Aorta (tissue), 5 donors: ENCODE measurements around the gene CACNB4. TPM values are rescaled to one million over a fixed set of nuclear protein-coding genes. Genes with fewer than 3 reads are reported as not detected.

Experiments
- ATAC-seq: fragments of 200-7000 bp; cut with Tn5 transposase; one replicate; pipeline ENCODE4 v1.9.1; 2022; ENCODE audit warnings: moderate library complexity; ENCODE audit not compliant: low FRiP score
- DNase-seq, 2 donors: peaks; one replicate each; pipeline ENCODE4 v3.0.0-alpha.2; 2020
- H3K27ac ChIP-seq, 2 donors: one replicate each; pipeline ENCODE4 v1.5.1; 2013; ENCODE audit warnings: low read length in 2 of 2, mild to moderate bottlenecking in 2 of 2, moderate library complexity in 2 of 2, control low read depth in 1 of 2, inconsistent platforms in 1 of 2, low read depth in 1 of 2
- H3K27me3 ChIP-seq, 2 donors: one replicate each; pipeline ENCODE4 v1.6.1; 2013; ENCODE audit warnings: control low read depth in 1 of 2, low read length in 1 of 2, mild to moderate bottlenecking in 1 of 2, moderate library complexity in 1 of 2; ENCODE audit not compliant: insufficient read depth in 2 of 2, control insufficient read depth in 1 of 2
- H3K36me3 ChIP-seq, 2 donors: one replicate each; pipeline ENCODE4 v1.6.1; 2013; ENCODE audit warnings: control low read depth in 1 of 2, low read length in 1 of 2, mild to moderate bottlenecking in 1 of 2; ENCODE audit not compliant: insufficient read depth in 2 of 2, control insufficient read depth in 1 of 2
- H3K4me1 ChIP-seq, 2 donors: one replicate each; pipeline ENCODE4 v1.6.1; 2013; ENCODE audit warnings: low read length in 2 of 2, control low read depth in 1 of 2, mild to moderate bottlenecking in 1 of 2, moderate library complexity in 1 of 2; ENCODE audit not compliant: insufficient read depth in 2 of 2, control insufficient read depth in 1 of 2
- H3K4me3 ChIP-seq, 2 donors: one replicate each; pipeline ENCODE4 v1.5.1; 2013; ENCODE audit warnings: low read length in 2 of 2, control low read depth in 1 of 2, mild to moderate bottlenecking in 1 of 2
- H3K9me3 ChIP-seq: one replicate; pipeline ENCODE4 v1.6.1; 2013; ENCODE audit warnings: mild to moderate bottlenecking, low read length; ENCODE audit not compliant: control insufficient read depth
- WGBS, 2 donors: extraction: QIAGEN DNeasy Blood & Tissue Kit; methylation state at CpG; one replicate each; pipeline ENCODE4 v1.1.7; 2013; 5-methylcytosine and 5-hydroxymethylcytosine counted together
- intact Hi-C, 2 donors: fragments of 100-400 bp; cut with DNase I; formaldehyde crosslinking; loops; one replicate each; pipeline versions ENCODE4 v1.14.2 to v1.15.0; 2022
- polyA plus RNA-seq, 2 donors: library from polyadenylated mRNA; stranded (reverse); fragments of 200-250 nt; gene quantifications; one replicate each; pipeline ENCODE4 v1.2.3, GENCODE V29; 2013
- total RNA-seq, 2 donors: library from RNA; stranded (reverse); fragmentation: NEBNext Ultra II Directional; extraction: Animal tissue kit (Norgen Biotek cat#: 25700); gene quantifications; one replicate each; pipeline ENCODE4 v1.2.1, GENCODE V29; 2021
- donor health status: healthy with polysubstance abuse.
- donor health status: Bipolar disorder and iron deficiency.
- donor health status: DM: no; HTN: no; CAD: no.
- donor health status: DM: no; HTN: no; CAD: no.
- donor health status: DM: yes; HTN: yes; CAD: no.

Gene CACNB4
- total and polyA plus RNA-seq, 4 donors = 1.2 to 14.3 (median 3.2) TPM

GRCh38 chr2:152078662-152079061 is 20.2 kb downstream of the CACNB4 start:
- no peaks in the 10 kb centered on the region for H3K4me1 ChIP-seq
- no peaks in the 10 kb centered on the region for H3K9me3 ChIP-seq
- ATAC-seq = no peak
- H3K36me3 ChIP-seq = no peaks in the 10 kb centered on the region
- no peaks in the 10 kb centered on the region for H3K27me3 ChIP-seq
- intact Hi-C loops = no loop called here
- 68 to 78% methylated on average over 2 of the region's 2 CpGs for WGBS, 2 donors
- DNase-seq = no peak
- H3K4me3 ChIP-seq = no peak overlapping the region
- no peak overlapping the region for H3K27ac ChIP-seq

GRCh38 chr2:152078023-152078422 is 20.8 kb downstream of the CACNB4 start:
- H3K4me1 ChIP-seq = no peaks in the 10 kb centered on the region
- H3K36me3 ChIP-seq = no peaks in the 10 kb centered on the region
- H3K4me3 ChIP-seq = no peak overlapping the region
- 94 to 97% methylated on average over 9 of the region's 9 CpGs for WGBS, 2 donors
- ATAC-seq (no peak), DNase-seq (no peak)
- H3K27me3 ChIP-seq = no peaks in the 10 kb centered on the region
- H3K27ac ChIP-seq = no peak overlapping the region
- no peaks in the 10 kb centered on the region for H3K9me3 ChIP-seq
- intact Hi-C loops = no loop called here

GRCh38 chr2:152075461-152076050 is 23.3 kb downstream of the CACNB4 start:
- Histone ChIP-seq H3K36me3 (no peaks in the 10 kb centered on the region), H3K4me3 (no peak overlapping the region), H3K4me1 (no peaks in the 10 kb centered on the region), H3K9me3 (no peaks in the 10 kb centered on the region), H3K27ac (peak overlapping the region in 1 of 2 donors; percentile 2), H3K27me3 (no peaks in the 10 kb centered on the region)
- DNase-seq (peak in 1 of 2 donors; percentile 59), ATAC-seq (peak; percentile 46)
- 10 to 19% methylated on average over 4 of the region's 4 CpGs for WGBS, 2 donors
- intact Hi-C loops = no loop called here

GRCh38 chr2:152072011-152072410 is 26.8 kb downstream of the CACNB4 start:
- ATAC-seq (no peak), DNase-seq (no peak)
- Histone ChIP-seq H3K4me1 (no peaks in the 10 kb centered on the region), H3K27me3 (no peaks in the 10 kb centered on the region), H3K9me3 (no peaks in the 10 kb centered on the region), H3K36me3 (no peaks in the 10 kb centered on the region), H3K27ac (no peak overlapping the region), H3K4me3 (no peak overlapping the region)
- WGBS, 2 donors = 96 to 98% methylated on average over 2 of the region's 2 CpGs
- intact Hi-C loops = no loop called here

- Histone ChIP-seq H3K4me3 (no peak overlapping the region), H3K36me3 (no peaks in the 10 kb centered on the region), H3K27me3 (no peaks in the 10 kb centered on the region), H3K9me3 (no peaks in the 10 kb centered on the region), H3K27ac (no peak overlapping the region), H3K4me1 (no peaks in the 10 kb centered on the region)
- ATAC-seq (no peak), DNase-seq (no peak)
- WGBS, 2 donors = 97% methylated on average over 1 of the region's 1 CpG
- intact Hi-C loops = no loop called here
These were observed 27.3 kb downstream of the CACNB4 start for GRCh38 chr2:152071518-152071917.

GRCh38 chr2:152071092-152071491 is 27.8 kb downstream of the CACNB4 start:
- H3K27ac ChIP-seq = no peak overlapping the region
- no peaks in the 10 kb centered on the region for H3K9me3 ChIP-seq
- no peaks in the 10 kb centered on the region for H3K4me1 ChIP-seq
- no peaks in the 10 kb centered on the region for H3K36me3 ChIP-seq
- H3K27me3 ChIP-seq = no peaks in the 10 kb centered on the region
- intact Hi-C loops = no loop called here
- ATAC-seq (no peak), DNase-seq (no peak)
- 68 to 69% methylated on average over 1 of the region's 1 CpG for WGBS, 2 donors
- no peak overlapping the region for H3K4me3 ChIP-seq

GRCh38 chr2:152068226-152068625 is 30.6 kb downstream of the CACNB4 start:
- no peaks in the 10 kb centered on the region for H3K36me3 ChIP-seq
- 23% methylated on average over 2 of the region's 2 CpGs for WGBS, 2 donors
- no peaks in the 10 kb centered on the region for H3K27me3 ChIP-seq
- H3K4me3 ChIP-seq = no peak overlapping the region
- H3K4me1 ChIP-seq = no peaks in the 10 kb centered on the region
- no peak for ATAC-seq
- H3K9me3 ChIP-seq = no peaks in the 10 kb centered on the region
- no peak overlapping the region for H3K27ac ChIP-seq
- no peak for DNase-seq
- intact Hi-C loops = no loop called here

- Histone ChIP-seq H3K4me1 (no peaks in the 10 kb centered on the region), H3K27ac (no peak overlapping the region), H3K4me3 (no peak overlapping the region), H3K36me3 (no peaks in the 10 kb centered on the region), H3K27me3 (no peaks in the 10 kb centered on the region), H3K9me3 (no peaks in the 10 kb centered on the region)
- intact Hi-C loops = no loop called here
- WGBS, 2 donors = 67 to 74% methylated on average over 1 of the region's 1 CpG
- ATAC-seq (no peak), DNase-seq (no peak)
These were observed 31.0 kb downstream of the CACNB4 start for GRCh38 chr2:152067823-152068222.

GRCh38 chr2:152065945-152066344 is 32.9 kb downstream of the CACNB4 start:
- DNase-seq = no peak
- WGBS, 2 donors = 94 to 97% methylated on average over 3 of the region's 3 CpGs
- Histone ChIP-seq H3K27ac (no peak overlapping the region), H3K4me1 (no peaks in the 10 kb centered on the region), H3K27me3 (no peaks in the 10 kb centered on the region), H3K4me3 (no peak overlapping the region), H3K36me3 (no peaks in the 10 kb centered on the region), H3K9me3 (no peaks in the 10 kb centered on the region)
- intact Hi-C loops = no loop called here
- no peak for ATAC-seq
